Neural crest cell (in vitro differentiated cells): Measurements from ENCODE around the gene NAP1L1. TPM values are rescaled to one million over a fixed set of nuclear protein-coding genes. Genes with fewer than 3 reads are reported as not detected.

Experiments
- DNase-seq: peaks from one replicate; pipeline ENCODE4 v3.0.0; 2021; ENCODE audit warnings: low read depth, mixed read lengths, low spot score
- H3K27ac Mint-ChIP-seq: one replicate; pipeline ENCODE4 v1.8.0; 2021; ENCODE audit warnings: mild to moderate bottlenecking, mixed read lengths; ENCODE audit not compliant: unreplicated experiment
- H3K27me3 Mint-ChIP-seq: 2 replicates; pipeline ENCODE4 v1.8.0; 2021; ENCODE audit warnings: low read depth, mild to moderate bottlenecking, mixed read lengths
- H3K36me3 Mint-ChIP-seq: 2 replicates; pipeline ENCODE4 v1.8.0; 2021; ENCODE audit warnings: low read depth, mild to moderate bottlenecking, mixed read lengths
- H3K4me1 Mint-ChIP-seq: 2 replicates; pipeline ENCODE4 v1.8.0; 2021; ENCODE audit warnings: mixed read lengths
- H3K4me3 Mint-ChIP-seq: one replicate; pipeline ENCODE4 v1.8.0; 2021; ENCODE audit warnings: mild to moderate bottlenecking, mixed read lengths
- H3K9me3 Mint-ChIP-seq: 2 replicates; pipeline ENCODE4 v1.8.0; 2021; ENCODE audit warnings: mixed read lengths
- CTCF ChIP-seq: fragments of 200-600 bp; sonication (generic); conservative IDR thresholded peaks from 2 replicates; pipeline ENCODE4 v1.5.0; 2021; ENCODE audit warnings: antibody characterized with exemption, mild to moderate bottlenecking
- total RNA-seq: library from RNA; stranded (reverse); gene quantifications from 2 replicates; pipeline ENCODE4 v1.2.1, GENCODE V29; 2021

NAP1L1 gene
- total RNA-seq, 1 donor from 2014 or later = 1,116 TPM

GRCh38 chr12:76074701-76075336, 9.7 kb downstream of the NAP1L1 start:
- no peak overlapping the region for H3K4me3 Mint-ChIP-seq
- H3K4me1 Mint-ChIP-seq = peaks cover 45% of the 10 kb centered on the region
- peaks cover 1% of the 10 kb centered on the region for H3K9me3 Mint-ChIP-seq
- H3K27ac Mint-ChIP-seq = no peak overlapping the region
- no peak for TF ChIP-seq CTCF
- DNase-seq = no peak
- H3K36me3 Mint-ChIP-seq = peaks cover 28% of the 10 kb centered on the region
- H3K27me3 Mint-ChIP-seq = no peaks in the 10 kb centered on the region

GRCh38 chr12:76073561-76073960, 10.9 kb downstream of the NAP1L1 start:
- no peak overlapping the region for H3K4me3 Mint-ChIP-seq
- H3K27ac Mint-ChIP-seq = no peak overlapping the region
- no peak for DNase-seq
- peaks cover 42% of the 10 kb centered on the region for H3K4me1 Mint-ChIP-seq
- no peaks in the 10 kb centered on the region for H3K27me3 Mint-ChIP-seq
- TF ChIP-seq CTCF = no peak
- H3K36me3 Mint-ChIP-seq = peaks cover 21% of the 10 kb centered on the region
- H3K9me3 Mint-ChIP-seq = no peaks in the 10 kb centered on the region

- TF ChIP-seq CTCF = no peak
- H3K27me3 Mint-ChIP-seq = no peaks in the 10 kb centered on the region
- peaks cover 37% of the 10 kb centered on the region for H3K4me1 Mint-ChIP-seq
- no peaks in the 10 kb centered on the region for H3K9me3 Mint-ChIP-seq
- H3K27ac Mint-ChIP-seq = no peak overlapping the region
- H3K36me3 Mint-ChIP-seq = peaks cover 26% of the 10 kb centered on the region
- DNase-seq = no peak
- H3K4me3 Mint-ChIP-seq = no peak overlapping the region
Observed at GRCh38 chr12:76072568-76072967, 11.9 kb downstream of the NAP1L1 start.

- H3K9me3 Mint-ChIP-seq = peaks cover 10% of the 10 kb centered on the region
- no peak overlapping the region for H3K4me3 Mint-ChIP-seq
- peaks cover 17% of the 10 kb centered on the region for H3K4me1 Mint-ChIP-seq
- no peak for TF ChIP-seq CTCF
- H3K36me3 Mint-ChIP-seq = peaks cover 52% of the 10 kb centered on the region
- no peak overlapping the region for H3K27ac Mint-ChIP-seq
- no peaks in the 10 kb centered on the region for H3K27me3 Mint-ChIP-seq
- DNase-seq = no peak
Observed at GRCh38 chr12:76069339-76069738, 15.1 kb downstream of the NAP1L1 start.

- TF ChIP-seq CTCF = no peak
- H3K4me1 Mint-ChIP-seq = peaks cover 9% of the 10 kb centered on the region
- H3K36me3 Mint-ChIP-seq = peaks cover 56% of the 10 kb centered on the region
- peaks cover 10% of the 10 kb centered on the region for H3K9me3 Mint-ChIP-seq
- no peak for DNase-seq
- H3K27me3 Mint-ChIP-seq = no peaks in the 10 kb centered on the region
- H3K4me3 Mint-ChIP-seq = no peak overlapping the region
- no peak overlapping the region for H3K27ac Mint-ChIP-seq
Observed at GRCh38 chr12:76065917-76066316, 18.6 kb downstream of the NAP1L1 start.
